Measurements from ENCODE around the gene DTX3.

DNA sequence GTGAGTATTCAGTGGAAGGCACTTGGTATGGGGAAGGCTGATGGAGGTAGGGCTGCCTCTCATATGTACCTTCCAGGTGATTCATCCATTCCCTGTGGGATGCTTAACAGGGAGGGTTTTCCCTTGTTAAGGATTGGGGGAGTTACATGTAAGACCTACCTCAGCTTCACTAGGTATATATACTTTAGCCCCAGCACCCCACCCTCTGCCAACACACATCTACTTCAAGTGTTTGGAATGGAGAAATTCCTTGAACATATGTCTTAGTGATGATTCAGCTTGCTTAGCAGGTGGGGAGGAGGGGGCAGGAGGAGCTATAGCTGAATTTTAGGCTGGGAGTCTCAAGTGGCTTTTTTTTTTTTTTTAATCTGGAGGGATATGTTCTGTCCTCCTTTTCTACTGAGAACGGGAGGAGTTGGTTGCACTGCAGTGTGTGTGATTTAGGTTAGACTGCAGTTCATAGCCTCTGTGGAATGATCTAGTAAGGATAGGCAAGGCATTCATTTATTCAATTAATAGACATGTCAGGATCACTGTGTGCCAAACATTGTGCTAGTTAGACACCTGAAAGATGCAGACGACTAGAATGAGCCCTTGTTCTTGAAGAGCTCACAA lies 12.0 kb upstream of the DTX3 start:
- TF ChIP-seq, protein P1, sequence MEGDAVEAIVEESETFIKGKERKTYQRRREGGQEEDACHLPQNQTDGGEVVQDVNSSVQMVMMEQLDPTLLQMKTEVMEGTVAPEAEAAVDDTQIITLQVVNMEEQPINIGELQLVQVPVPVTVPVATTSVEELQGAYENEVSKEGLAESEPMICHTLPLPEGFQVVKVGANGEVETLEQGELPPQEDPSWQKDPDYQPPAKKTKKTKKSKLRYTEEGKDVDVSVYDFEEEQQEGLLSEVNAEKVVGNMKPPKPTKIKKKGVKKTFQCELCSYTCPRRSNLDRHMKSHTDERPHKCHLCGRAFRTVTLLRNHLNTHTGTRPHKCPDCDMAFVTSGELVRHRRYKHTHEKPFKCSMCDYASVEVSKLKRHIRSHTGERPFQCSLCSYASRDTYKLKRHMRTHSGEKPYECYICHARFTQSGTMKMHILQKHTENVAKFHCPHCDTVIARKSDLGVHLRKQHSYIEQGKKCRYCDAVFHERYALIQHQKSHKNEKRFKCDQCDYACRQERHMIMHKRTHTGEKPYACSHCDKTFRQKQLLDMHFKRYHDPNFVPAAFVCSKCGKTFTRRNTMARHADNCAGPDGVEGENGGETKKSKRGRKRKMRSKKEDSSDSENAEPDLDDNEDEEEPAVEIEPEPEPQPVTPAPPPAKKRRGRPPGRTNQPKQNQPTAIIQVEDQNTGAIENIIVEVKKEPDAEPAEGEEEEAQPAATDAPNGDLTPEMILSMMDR (IDR thresholded peaks at IDR 0.05): no peak
- no peak for TF ChIP-seq POLR2AphosphoS5 (IDR thresholded peaks at IDR 0.05)
